ENCODE measurements around the gene TMEM115. TPM values are rescaled to one million over a fixed set of nuclear protein-coding genes. Genes with fewer than 3 reads are reported as not detected.
"Not testable (repeated sequence)": the region's sequence is repeated elsewhere in the genome, so short reads cannot be mapped to it uniquely, and the experiment has no call there.

The TMEM115 gene
- total and polyA plus RNA-seq, 2 donors (not counting 3 experiments of a cell fraction or from before 2014, with no cell fraction given): 44.7 to 65.5 TPM

GRCh38 chr3:50314342-50314741 is 45.0 kb downstream of the TMEM115 start:
- ChIA-PET CTCF (interaction anchor here (1.8 to 2.2 kb wide), 2 partner anchors 9 to 10 kb away, joined by 5 to 19 read pairs; no protein-coding TSS in a partner anchor), POLR2A (interaction anchor here (0.6 kb wide), 1 partner anchor 8 kb away, joined by 4 read pairs; no protein-coding TSS in a partner anchor)
- Histone ChIP-seq H2AFZ (ENCODE audit: low read depth, low read length) (no peak overlapping the region), H4K20me1 (replicated peaks; ENCODE audit: control insufficient read depth, extremely low read depth, insufficient read depth, low read length) (no peaks in the 10 kb centered on the region), H3K36me3 (ENCODE audit: control insufficient read depth in 2 of 2, extremely low read depth in 1 of 2, insufficient read depth in 2 of 2, low read length in 2 of 2) (peaks cover 13 to 39% of the 10 kb centered on the region in 2 experiments), H3K79me2 (ENCODE audit: control insufficient read depth, insufficient read depth, low read length) (peaks cover 30% of the 10 kb centered on the region), H3K9ac (replicated peaks; ENCODE audit: extremely low read depth, insufficient read depth, low read length) (no peak overlapping the region), H3K4me1 (ENCODE audit: control insufficient read depth, extremely low read depth, insufficient read depth, low read length) (peaks cover 31% of the 10 kb centered on the region), H3K27me3 (ENCODE audit: control insufficient read depth in 2 of 2, insufficient read depth in 2 of 2, low read length in 2 of 2) (no peaks in the 10 kb centered on the region), H3K4me3 (replicated peaks in 1 of 3; ENCODE audit: insufficient read depth in 1 of 3, low read depth in 1 of 3, low read length in 3 of 3) (no peak overlapping the region), H3K27ac (ENCODE audit: insufficient read depth, low read depth, low read length) (no peak overlapping the region), H3K9me1 (replicated peaks; ENCODE audit: control insufficient read depth, extremely low read depth, insufficient read depth, low read length) (no peaks in the 10 kb centered on the region), H3K9me3 (replicated peaks; ENCODE audit: control insufficient read depth, insufficient read depth, low read length) (no peaks in the 10 kb centered on the region), H3K4me2 (ENCODE audit: insufficient read depth, low read length) (no peak overlapping the region)
- DNase-seq (ENCODE audit: low read depth, low spot score) (no peak), FAIRE-seq (no peak)
- intact Hi-C loops (cut with micrococcal nuclease) (no loop called here), dilution Hi-C loops (cut with MboI; ENCODE audit: extremely low pct_ligation_motif_present, low sequenced_read_pairs) (no loop called here)
- no peak for TF ChIP-seq POLR2A (IDR thresholded peaks at IDR 0.05; ENCODE audit: low read depth, low read length)
- no peak for TF ChIP-seq POLR2AphosphoS5 (IDR thresholded peaks at IDR 0.05; ENCODE audit: insufficient read depth, low read depth, low read length)
- TF ChIP-seq JUN (IDR thresholded peaks at IDR 0.05; ENCODE audit: borderline replicate concordance, insufficient read depth, insufficient read length, low read depth): no peak
- TF ChIP-seq EZH2 (IDR thresholded peaks at IDR 0.05; ENCODE audit: borderline replicate concordance, low read depth, low read length, severe bottlenecking): no peak
- TF ChIP-seq FOS (IDR thresholded peaks at IDR 0.05; ENCODE audit: borderline replicate concordance, insufficient read depth, low read length): no peak
- no peak for TF ChIP-seq MYC (IDR thresholded peaks at IDR 0.05; ENCODE audit: low read depth, low read length)
- TF ChIP-seq, protein P1, sequence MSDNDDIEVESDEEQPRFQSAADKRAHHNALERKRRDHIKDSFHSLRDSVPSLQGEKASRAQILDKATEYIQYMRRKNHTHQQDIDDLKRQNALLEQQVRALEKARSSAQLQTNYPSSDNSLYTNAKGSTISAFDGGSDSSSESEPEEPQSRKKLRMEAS (IDR thresholded peaks at IDR 0.05; ENCODE audit: insufficient read depth, insufficient read length): no peak
- TF ChIP-seq, protein P2, sequence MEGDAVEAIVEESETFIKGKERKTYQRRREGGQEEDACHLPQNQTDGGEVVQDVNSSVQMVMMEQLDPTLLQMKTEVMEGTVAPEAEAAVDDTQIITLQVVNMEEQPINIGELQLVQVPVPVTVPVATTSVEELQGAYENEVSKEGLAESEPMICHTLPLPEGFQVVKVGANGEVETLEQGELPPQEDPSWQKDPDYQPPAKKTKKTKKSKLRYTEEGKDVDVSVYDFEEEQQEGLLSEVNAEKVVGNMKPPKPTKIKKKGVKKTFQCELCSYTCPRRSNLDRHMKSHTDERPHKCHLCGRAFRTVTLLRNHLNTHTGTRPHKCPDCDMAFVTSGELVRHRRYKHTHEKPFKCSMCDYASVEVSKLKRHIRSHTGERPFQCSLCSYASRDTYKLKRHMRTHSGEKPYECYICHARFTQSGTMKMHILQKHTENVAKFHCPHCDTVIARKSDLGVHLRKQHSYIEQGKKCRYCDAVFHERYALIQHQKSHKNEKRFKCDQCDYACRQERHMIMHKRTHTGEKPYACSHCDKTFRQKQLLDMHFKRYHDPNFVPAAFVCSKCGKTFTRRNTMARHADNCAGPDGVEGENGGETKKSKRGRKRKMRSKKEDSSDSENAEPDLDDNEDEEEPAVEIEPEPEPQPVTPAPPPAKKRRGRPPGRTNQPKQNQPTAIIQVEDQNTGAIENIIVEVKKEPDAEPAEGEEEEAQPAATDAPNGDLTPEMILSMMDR (IDR thresholded peaks at IDR 0.05; ENCODE audit: extremely low read depth in 1 of 2, insufficient read depth in 1 of 2, low read depth in 1 of 2, low read length in 2 of 2): no peak
- TF ChIP-seq GATA2 (IDR thresholded peaks at IDR 0.05; ENCODE audit: insufficient read depth, insufficient read length, low read depth, low read length): no peak
- no TSS peak for BruUV-seq (replicated peaks)

- dilution Hi-C loops (cut with MboI; ENCODE audit: extremely low pct_ligation_motif_present, low sequenced_read_pairs): not testable (repeated sequence)
Measured at GRCh38 chr3:50312041-50312440, 47.3 kb downstream of the TMEM115 start.

More at GRCh38 chr3:50312041-50312440, 47.3 kb downstream of the TMEM115 start:
- intact Hi-C loops (cut with micrococcal nuclease); BruUV-seq (replicated peaks); H2AFZ ChIP-seq (ENCODE audit: low read depth, low read length); H4K20me1 ChIP-seq (replicated peaks; ENCODE audit: control insufficient read depth, extremely low read depth, insufficient read depth, low read length); CTCF ChIA-PET; H3K4me1 ChIP-seq (ENCODE audit: control insufficient read depth, extremely low read depth, insufficient read depth, low read length); H3K27me3 ChIP-seq (ENCODE audit: control insufficient read depth in 2 of 2, insufficient read depth in 2 of 2, low read length in 2 of 2); DNase-seq (ENCODE audit: low read depth, low spot score); H3K4me3 ChIP-seq (replicated peaks in 1 of 3; ENCODE audit: insufficient read depth in 1 of 3, low read depth in 1 of 3, low read length in 3 of 3); H3K79me2 ChIP-seq (ENCODE audit: control insufficient read depth, insufficient read depth, low read length); H3K4me2 ChIP-seq (ENCODE audit: insufficient read depth, low read length); H3K27ac ChIP-seq (ENCODE audit: insufficient read depth, low read depth, low read length); H3K9ac ChIP-seq (replicated peaks; ENCODE audit: extremely low read depth, insufficient read depth, low read length); H3K9me1 ChIP-seq (replicated peaks; ENCODE audit: control insufficient read depth, extremely low read depth, insufficient read depth, low read length); FAIRE-seq; POLR2A ChIA-PET; H3K9me3 ChIP-seq (replicated peaks; ENCODE audit: control insufficient read depth, insufficient read depth, low read length): not testable (repeated sequence)
- peaks cover 7 to 19% of the 10 kb centered on the region in 2 experiments for H3K36me3 ChIP-seq (ENCODE audit: control insufficient read depth in 2 of 2, extremely low read depth in 1 of 2, insufficient read depth in 2 of 2, low read length in 2 of 2)
